SIG-M5 treated with dmso at 0.1 percent for 504 hours (cell line): Measurements from ENCODE around the gene WDR70.
"Not testable (repeated sequence)": the region's sequence is repeated elsewhere in the genome, so short reads cannot be mapped to it uniquely, and the experiment has no call there.

Experiments used
- DNase-seq: peaks from one replicate; lab custom pipeline; 2025; ENCODE audit not compliant: unreplicated experiment; lab: John Stamatoyannopoulos, UW

Gene WDR70

DNA sequence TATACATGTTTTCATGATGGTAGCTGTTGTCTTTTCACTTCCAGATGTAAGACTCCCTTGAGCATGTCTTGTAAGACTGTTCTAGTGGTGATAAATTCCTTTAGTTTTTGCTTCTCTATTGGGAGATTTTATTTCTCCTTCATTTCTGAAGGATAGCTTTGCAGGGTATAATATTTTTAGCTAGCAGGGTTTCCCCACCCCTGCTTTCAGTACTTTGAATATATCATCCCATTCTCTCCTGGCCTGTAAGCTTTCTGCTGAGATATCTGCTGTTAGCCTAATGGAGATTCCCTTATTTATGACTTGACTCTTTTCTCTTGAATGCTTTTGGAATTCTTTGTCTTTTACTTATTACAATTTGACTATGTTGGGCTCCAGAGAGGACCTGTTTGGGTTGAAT is 249.8 kb downstream of the WDR70 start:
- no peak for DNase-seq

DNA sequence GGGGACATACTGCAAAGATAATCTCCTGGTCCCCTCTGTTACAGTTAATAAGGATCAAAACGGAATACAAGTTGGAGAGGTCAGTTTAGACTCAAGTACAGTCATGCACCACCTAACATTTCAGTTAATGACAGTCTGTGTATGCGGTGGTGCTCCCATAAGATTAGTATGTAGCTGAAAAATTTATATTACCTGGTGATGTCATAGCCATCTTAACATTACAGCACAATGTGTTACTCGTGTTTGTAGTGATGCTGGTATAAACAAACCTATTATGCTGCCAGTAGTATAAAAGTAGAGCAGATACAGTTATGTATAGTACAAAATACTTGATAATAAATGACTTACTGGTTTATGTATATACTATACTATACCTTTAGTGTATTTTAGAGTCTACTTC is 252.8 kb downstream of the WDR70 start:
- DNase-seq = no peak

DNA sequence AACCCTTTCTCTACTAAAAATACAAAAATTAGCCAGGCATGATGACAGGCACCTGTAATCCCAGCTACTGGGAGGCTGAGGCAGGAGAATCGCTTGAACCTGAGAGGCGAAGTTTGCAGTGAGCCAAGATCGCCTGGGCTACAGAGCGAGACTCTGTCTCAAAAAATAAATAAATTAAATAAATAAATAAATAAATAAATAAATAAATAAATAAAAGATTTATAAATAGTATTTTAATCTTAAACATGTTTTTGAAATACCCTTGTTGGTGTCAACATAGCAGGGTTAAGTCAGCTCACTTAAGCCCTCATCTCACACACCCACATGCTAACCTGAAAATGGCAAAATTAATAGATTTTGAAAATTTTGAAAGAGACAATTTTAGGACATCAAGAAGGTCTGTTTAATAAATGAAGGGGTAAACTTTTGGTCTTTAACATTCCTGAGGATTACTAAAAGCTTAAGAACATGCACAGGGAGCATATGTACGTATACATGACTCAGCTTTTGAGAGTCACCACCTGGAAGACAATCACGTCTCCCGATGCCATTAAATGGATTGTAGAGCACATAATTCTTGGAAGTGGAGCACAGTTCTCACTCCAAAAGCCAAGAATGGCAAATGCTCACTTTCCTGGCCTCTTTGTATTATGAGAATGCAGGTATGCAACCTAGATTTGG is 258.2 kb downstream of the WDR70 start:
- DNase-seq = no peak

DNA sequence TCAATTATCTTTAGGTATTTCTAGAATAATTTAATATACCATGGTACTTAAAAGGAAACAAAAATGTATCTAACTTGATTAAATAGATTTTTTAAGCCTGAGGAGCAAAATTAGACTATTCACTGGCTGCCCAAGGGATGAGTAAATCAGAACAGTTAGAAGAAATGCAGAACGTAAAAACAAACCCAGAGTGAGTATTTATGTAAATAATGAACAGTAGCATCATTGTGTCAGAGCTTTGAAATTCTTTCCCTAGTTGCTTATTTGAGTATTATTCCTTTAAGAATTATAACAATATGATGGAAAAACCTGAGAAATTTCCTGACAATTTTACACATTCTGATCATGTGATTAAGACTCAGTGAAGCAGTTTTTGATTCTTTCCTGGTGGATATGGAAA is 259.8 kb downstream of the WDR70 start:
- DNase-seq = no peak

DNA sequence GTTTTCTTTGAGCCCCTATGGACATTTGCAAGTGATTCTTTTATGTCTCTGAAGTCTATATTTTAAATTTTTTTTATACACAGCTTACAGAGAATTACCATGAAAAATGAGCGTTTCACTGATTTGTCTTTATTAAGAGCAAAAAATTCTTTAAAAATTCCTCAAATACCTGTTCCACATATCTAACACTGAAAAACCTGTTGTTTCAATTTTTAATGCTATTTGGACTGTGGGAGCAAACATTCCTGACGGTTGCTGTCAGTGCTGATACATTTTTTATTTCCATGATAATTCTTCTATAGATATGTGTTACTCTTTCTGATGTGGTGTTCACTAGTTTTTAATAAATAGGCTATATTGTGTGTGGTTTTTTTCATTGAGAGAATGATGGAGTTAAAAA is 261.0 kb downstream of the WDR70 start:
- DNase-seq = no peak

DNA sequence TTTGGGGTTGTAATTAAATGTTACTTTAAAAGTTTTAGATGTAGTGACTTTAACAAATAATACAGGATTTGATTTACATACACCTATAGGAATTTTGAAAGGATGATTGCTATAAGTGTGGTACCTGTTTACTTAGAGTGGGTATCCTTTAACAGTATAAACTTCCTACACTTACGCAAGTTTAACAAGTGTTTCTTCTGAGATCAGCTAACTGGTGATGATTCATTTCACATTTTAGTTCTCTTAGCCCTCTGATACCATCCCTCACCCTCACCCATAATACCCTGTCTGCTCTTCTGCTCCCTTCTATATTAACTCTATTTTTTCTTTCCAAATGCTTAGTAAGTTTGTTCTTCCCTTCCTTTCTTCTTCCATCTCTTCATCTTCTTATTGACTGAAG is 262.8 kb downstream of the WDR70 start:
- no peak for DNase-seq

DNA sequence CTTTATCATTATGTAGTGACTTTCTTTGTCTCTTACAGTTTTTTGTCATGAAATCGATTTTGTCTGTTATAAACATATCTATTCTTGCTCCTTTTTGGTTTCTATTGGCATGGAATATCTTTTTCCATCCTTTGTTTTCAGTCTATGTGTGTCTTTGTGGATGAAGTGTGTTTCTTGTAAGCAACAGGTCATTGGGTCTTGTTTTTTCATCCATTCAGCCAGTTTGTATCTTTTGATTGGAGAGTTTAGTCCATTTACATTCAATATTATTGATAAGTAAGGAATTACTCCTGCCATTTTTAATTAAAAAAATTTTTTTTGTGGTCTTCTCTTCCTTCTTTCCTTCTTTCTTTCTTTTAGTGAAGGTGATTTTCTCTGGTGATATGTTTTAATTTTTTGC is 266.6 kb downstream of the WDR70 start:
- no peak for DNase-seq

DNA sequence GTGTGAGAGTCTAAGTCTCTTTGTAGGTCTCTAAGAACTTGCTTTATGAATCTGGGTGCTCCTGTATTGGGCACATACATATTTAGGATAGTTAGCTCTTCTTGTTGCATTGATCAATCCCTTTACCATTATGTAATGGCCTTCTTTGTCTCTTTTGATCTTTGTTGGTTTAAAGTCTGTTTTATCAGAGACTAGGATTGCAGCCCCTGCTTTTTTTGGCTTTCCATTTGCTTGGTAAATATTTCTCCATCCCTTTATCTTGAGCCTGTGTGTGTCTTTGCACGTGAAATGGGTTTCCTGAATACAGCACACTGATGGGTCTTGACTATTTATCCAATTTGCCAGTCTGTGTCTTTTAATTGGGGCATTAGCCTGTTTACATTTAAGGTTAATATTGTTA is 275.4 kb downstream of the WDR70 start:
- DNase-seq = not testable (repeated sequence)

DNA sequence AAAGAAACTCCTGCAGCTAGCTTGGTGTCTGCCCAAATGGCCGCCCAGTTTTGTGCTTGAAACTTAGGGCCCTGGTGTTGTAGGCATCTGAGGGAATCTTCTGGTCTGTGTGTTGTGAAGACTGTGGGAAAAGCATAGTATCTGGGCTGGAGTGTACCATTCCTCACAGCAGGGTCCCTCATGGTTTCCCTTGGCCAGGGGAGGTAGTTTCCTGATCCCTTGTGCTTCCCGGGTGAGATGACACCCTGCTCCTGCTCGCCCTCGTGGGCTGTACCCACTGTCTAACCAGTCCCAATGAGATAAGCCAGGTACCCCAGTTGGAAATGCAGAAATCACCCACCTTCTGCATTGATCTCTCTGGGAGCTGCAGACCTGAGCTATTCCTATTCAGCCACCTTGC is 277.9 kb downstream of the WDR70 start:
- no peak for DNase-seq

DNA sequence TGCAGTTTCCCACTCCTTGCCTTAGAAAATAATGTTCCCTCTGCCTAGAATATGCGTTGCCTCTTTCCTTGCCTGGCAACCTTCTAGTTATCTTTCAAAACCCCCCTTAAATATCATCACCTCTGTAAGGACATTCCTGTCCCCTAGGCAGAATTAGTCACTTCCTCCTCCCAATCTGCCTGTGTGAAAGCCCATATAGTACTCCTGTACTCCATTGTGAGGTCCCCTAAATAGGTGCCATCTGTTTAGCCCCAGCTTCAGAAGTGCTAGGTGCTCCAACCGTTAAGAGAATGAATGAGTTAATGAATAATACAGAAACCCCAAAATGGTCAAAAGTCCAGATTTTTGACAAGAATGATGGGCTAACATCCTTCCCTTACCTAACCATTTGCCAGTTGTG is 279.3 kb downstream of the WDR70 start:
- DNase-seq = no peak

DNA sequence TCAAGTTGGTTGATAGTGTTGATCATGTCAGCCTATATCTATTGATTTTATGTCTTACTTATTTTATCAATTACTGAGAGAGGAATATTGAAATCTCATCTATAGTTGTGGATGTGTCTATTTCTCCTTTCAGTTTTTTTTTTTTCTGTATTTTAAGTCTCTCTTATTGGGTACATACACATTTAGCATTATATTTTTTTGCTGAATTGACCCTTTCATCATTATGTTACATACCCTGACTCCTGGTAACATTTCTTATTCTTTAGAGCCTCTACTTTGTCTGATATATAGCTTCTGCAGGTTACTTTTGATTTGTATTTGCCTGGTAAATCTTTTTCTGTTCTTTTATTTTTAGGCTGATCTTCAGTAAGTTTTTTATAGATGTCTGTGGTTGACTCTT is 281.2 kb downstream of the WDR70 start:
- no peak for DNase-seq

DNA sequence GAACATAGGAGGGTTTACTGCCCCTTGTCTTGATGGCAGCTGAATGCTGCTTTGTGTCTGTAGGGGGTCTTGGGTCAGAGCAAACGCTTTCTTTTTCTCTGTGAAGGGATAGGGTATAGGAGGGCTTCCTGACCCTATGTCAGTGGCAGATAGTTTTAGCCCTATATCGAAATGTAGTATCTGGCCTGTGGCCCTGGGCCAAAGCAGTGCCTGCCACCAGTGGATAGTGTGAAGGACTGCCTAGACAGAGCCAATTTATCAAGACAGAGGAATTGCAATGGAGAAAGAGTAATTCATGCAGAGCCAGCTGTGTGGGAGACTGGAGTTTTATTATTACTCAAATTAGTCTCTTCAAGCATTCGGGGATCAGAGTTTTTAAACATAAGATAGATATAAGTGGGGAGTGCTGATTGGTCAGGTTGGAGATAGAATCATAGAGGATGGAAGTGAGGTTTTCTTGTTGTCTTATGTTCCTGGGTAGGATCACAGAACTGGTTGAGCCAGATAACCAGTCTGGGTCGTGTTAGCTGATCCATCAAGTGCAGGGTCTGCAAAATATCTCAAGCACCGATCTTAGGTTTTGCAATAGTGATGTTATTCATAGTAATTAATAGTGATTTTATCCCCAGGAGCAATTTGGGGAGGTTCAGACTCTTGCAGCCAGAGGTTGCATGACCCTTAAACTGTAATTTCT is 282.3 kb downstream of the WDR70 start:
- DNase-seq = no peak

DNA sequence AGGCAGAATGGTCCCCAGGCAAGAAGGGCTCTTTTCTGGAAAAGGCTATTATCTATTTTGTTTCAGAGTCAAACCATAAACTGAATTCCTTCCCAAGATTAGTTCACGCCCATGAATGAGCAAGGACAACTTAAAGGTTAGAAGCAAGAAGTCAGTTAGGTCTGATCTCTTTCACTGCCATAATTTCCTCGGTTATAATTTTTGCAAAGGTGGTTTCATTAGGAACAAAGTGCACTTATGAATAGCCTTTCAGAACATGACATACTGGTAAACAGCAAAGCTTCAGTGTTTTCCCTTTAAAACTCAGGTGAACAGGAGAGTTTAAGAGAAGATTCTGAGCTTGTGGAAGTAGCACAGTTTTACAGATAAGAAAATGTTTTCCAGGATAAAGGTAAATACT is 282.8 kb downstream of the WDR70 start:
- DNase-seq = no peak

DNA sequence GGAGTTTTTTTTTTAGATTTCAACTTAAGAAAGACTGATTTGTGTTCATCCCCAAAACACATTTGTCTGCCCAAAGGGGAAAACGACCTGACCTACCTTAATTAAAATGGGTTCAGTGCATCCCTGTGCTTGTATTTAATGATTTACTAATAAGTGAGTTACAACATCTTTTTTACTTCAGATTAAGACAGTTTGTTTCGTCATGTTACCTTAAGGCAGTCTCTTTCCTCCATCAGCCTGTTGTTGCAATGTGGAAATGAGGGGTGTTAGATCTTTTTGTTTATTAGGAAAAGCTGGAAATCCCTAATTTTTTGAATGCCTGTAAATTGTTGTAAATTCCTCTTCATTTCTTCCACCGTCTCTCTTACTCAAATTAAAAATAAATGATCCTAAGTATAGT is 283.2 kb downstream of the WDR70 start:
- no peak for DNase-seq

DNA sequence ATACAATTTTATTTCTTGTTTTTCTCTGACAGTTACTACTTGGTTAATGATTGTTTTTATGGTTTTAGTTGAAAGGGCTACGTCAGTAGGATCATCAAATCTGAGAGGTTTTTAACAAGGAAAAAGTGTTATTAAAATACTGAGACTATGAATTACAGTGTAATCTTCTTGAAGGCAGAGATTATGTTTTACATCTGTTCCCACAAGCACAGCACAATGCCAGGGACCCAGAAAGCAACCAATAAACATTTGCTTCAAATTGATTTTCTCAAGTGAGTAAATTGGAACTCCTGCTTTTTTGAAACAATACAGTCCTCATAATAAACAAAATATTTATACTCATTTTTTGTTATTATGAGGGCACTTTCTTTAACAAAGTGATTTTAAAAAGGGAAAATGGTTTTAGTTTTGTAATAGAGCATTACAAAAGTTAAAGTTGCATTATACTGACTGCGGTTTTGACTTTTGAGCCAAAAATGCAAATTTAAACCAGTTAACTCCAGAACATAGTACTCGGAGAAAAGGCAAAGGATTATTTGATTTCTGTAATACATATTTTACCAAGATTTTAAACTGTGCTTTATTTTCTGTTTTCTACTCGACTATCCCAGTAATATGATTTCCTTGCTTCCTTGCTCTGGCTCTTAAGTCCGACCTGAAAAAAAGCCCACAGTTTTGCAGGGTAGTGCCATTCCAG is 283.8 kb downstream of the WDR70 start:
- no peak for DNase-seq

DNA sequence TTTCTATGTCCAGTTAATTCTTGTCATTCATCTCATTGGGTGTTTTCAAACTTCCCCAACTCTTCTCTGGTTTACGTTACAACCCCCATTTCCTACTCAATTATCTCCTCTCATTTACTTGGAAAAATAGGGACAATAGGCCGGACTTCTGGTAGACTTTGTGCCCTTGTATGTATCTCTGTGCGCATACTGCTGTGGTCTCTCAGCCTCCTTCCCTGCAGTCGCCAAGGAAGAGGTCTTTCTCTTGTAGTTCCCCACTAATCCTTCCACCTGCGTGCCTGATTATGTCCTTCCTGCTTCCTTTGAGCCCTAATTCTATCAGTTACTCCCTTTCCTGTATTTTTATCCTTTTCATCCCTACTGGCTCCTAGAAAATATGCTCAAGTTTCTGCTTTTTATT is 284.4 kb downstream of the WDR70 start:
- DNase-seq = no peak

DNA sequence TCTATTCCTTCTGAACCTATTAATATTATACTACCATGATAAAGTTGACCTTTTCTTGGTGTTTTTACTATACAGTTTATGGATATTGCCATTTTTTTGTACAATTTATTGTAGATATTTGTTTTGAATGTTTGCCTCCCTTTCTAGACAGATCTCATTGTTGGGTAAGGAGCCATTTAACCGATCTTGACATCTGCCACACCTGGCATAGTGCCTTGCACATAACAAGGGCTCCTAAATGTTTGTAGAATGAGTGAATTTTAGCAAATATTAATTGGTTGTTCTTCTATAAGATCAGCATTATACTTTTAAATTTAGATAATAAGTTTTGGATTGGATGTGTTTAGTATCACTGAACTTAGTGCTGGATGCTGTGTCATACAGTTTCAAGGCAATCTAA is 285.4 kb downstream of the WDR70 start:
- DNase-seq = no peak

DNA sequence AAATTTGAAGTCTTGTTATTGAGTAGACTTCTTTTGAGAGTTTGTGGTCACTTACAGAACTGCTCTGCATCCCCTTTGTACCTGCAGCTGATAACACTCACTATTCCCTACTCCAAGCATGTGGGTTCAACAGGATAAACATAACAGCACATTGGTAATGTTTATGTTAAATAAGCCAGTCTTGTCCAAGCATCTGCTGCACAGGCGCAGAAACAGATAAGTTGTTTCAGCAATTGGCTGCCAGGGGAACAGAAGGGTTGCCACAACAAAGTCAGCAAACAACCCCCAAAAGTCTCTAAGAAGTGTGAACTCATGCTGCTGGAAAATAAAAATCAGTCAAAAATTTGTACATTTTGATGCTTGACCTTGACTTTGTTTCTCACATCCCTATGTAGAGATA is 286.2 kb downstream of the WDR70 start:
- no peak for DNase-seq

DNA sequence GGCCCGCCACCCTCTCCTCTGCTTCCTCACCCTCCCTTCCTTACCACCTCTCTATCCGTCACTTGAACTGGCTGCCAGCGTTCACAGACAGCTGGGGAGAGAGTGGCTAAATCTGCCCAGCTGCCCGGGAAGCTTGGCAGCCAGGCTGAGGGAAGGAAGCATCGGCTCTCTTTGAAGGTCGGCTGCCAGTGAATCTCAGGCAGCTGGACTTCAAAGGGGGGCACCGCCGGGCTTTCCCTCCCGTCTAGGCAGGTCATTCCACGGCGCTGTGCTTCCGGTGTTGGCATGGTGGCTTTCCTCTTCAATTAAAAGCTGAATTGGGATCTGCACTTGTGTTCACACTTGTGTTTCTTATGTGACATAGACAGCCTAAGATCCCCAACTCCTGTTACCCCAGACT is 286.8 kb downstream of the WDR70 start:
- no peak for DNase-seq

DNA sequence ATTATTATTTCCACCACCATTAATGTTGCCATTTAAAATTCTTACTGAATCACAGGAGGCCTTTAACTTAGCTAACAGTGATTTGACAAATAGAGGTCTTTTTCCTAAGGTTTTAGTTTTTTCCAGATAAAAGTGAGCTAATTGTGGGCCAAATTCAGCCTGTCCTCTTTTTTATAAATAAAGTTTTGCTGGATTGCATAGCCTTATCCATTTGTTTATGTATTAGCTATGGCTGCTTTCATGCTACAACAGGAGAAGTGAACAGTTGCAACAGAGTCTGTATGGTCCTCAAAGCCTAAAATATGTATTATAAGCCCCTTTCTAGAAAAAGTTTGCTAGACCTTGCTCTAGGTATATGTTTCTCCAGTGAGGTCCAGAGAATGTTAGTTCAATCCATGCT is 288.3 kb downstream of the WDR70 start:
- DNase-seq = no peak

DNA sequence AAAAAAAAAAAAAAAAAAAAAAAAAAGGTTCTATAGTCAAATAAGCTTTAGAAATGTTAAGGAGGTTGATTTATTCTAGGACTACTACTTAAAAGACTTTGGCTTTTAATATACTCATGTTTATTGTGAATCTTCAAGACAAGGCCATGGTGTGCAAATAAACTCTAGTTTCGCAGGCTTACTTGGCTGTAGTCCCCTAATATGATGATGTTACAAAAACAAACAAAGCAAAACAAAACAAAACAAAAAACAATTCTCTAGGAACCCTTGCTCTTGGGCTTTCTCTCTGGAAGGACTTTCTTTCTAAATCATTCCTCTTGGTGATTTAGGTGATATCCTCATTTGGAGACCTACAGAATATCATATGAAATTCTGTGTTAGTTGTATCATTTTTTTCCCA is 288.7 kb downstream of the WDR70 start:
- no peak for DNase-seq

DNA sequence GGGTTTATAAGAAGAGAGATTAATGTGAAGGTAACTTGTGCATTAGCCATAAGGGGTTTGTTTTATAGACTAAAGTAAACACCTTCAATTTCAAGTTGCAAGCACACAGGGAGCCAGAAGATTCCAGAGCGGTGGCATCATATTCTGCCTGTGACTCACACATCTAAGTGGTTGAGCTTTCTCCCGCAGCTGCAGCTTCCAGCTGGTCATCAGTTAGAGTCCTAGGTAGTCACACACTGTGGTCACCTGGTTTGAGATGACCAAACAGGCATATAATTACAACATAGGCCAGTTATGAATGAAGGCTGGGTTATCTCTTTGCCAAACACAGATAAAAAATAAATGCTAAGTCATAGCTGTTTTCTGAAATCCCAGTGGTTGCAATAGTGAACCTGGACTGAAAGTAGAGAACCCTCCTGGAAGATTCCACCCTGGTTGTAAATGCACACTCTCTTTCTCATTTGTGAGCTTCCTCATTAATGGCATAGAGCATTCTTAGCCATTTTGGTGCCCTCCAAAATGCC is 289.5 kb downstream of the WDR70 start:
- peak; percentile 48 for DNase-seq
